Fibroblast of skin of scalp (primary cell): Measurements from ENCODE around the gene ADCYAP1R1.

Experiments
- DNase-seq: peaks from one replicate; pipeline ENCODE4 v3.0.0-alpha.2; 2013

The ADCYAP1R1 gene

GRCh38 chr7:31043051-31043471, 9.0 kb upstream of the ADCYAP1R1 start:
- no peak for DNase-seq

DNA sequence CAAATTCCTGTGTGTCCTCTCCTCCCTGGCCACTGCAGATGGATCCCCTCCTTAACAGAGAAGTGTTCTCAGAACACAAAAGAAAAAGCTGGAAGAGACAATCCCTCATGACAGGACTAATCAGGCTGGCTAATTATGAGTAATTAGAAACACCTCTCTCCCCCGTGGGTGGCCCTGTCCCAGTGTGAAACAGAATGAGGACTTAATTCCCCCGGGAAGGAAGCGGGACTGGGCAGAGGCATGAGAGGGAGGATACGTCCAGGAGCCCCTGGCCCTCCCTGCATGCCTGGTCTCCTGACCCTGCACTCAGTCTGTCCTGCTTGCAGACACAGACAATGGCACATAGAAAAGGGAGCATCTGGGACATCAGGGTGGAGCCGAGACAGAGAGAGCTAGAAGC, 7.6 kb upstream of the ADCYAP1R1 start:
- DNase-seq, result no peak

DNA sequence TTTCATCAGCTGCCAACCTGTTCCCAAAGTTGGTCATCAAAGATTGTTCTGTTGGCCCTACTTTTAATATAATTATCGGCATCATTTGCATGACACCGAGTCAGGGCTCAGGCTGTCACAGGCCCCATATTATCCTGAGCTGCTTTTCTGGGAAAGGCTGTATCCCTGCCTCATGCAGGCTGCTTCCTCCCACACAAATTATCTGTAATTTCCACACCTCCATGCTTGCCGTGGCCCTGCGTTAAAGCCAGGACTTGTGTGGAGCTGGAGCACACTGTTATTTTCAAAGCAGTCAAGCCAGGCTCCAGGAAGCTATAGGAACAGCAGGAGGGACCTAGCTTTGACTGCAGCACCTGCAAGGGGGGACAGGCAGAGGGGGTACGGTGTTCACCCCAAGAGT, 5.4 kb upstream of the ADCYAP1R1 start:
- no peak for DNase-seq

- no peak for DNase-seq
These were observed 4.6 kb upstream of the ADCYAP1R1 start for GRCh38 chr7:31047313-31048146.

DNA sequence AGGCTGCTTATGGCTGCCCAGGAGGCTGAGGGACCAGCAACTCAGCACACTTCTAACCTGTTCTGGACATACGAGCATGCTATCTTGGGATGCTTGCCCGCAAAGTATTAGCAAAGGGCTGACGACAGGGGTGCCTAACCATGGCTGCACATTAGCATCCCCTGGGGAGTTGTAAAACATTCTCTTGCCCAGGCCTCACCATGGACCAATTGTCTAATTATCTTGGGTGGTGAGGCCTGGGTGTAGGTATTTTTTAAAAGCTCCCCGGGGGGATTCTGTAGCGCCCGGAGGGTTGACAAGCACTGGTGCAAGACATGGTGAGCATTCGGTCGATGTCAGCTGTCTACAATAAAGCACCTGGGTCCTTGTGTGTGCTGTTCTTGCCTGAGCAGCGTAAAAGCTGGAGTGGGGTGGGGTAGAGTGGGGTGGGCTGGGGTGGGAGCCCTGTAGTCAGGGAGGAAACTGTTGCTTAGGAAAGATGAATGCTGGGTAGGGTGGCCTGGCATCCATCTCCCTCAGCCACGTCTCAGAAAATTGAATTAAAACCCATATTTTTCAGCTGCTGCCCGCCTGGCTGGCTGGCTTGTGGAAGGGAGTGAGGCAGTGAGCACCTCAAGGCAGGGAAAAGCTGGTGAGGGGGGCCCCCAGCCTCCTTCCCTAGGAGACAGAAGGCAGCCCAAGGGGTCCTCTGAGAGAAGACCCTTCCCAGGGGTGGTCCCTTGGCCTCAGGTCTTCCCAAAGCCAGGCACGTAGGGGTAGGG, 2.9 kb upstream of the ADCYAP1R1 start:
- DNase-seq, result no peak

DNA sequence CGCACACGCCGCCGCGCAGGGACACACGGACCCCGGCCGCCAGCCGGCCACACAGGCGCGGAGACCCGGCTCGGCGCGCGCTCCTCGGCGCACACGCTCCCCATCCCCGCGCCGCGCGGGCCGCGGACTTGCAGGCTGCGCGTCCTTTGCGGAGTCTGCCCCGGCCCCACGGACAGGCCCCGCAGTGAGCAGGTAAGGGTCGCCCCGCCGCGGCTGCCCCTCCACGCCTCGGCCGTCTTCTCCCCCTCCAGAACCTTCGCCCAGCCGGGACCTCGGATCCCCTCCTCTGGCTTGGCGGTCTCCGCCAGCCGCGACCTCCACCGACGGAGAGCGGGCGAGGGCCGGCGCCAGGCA, 356 bp downstream of the ADCYAP1R1 start:
- no peak for DNase-seq

GRCh38 chr7:31052841-31053601, 913 bp downstream of the ADCYAP1R1 start:
- DNase-seq, result no peak

DNA sequence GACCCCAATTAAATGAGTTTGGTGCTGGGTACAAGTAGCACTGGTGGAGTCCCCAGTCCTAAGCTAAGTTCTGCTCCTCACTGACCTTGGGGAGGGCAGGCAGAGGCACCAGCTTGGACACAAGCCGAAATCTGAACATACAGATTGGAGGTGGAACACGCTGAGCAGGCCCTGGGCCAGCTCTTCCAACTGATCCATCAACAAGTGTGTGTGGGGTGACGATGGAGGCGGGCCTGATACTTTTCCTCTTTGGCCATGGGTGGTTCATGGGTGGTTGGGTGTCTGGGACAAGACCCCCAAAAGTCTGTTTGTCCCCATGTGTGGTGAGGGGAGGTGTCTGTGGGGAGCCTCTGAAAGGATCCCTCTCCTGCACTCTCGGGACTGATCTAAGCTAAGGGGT, 1.9 kb downstream of the ADCYAP1R1 start:
- no peak for DNase-seq

GRCh38 chr7:31054608-31055278, 2.6 kb downstream of the ADCYAP1R1 start:
- no peak for DNase-seq

- DNase-seq, result no peak
These were observed 3.4 kb downstream of the ADCYAP1R1 start for GRCh38 chr7:31055471-31055870.

DNA sequence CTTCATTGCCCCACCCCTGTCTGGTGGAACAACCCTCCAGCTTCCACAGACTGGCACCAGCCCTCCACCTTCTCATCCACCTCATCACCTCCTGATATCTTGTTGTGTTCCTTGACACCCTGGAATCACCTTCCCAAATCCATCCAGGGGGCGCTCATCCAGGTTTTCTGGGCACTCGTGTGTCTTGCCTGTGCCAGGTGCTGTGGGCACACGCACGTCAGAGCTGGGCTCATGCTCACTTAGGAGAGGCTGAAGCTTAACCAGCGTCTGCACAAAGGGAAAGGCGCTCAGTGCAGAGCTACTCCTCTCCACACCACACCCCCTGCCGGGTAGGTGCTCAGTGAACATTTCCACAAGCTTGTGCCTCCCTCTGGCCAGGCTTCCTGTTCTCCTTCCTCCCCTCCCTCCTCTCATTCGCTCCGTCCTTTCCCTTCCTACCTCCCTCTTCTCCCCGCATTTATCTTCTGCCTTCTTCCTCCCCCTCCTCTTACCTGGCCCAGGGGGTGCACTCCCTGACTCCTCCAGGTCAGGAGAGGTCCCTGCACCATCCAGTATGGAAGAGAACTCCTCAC, 4.8 kb downstream of the ADCYAP1R1 start:
- DNase-seq, result no peak

GRCh38 chr7:31058122-31058521, 6.0 kb downstream of the ADCYAP1R1 start:
- DNase-seq, result peak; percentile 44

DNA sequence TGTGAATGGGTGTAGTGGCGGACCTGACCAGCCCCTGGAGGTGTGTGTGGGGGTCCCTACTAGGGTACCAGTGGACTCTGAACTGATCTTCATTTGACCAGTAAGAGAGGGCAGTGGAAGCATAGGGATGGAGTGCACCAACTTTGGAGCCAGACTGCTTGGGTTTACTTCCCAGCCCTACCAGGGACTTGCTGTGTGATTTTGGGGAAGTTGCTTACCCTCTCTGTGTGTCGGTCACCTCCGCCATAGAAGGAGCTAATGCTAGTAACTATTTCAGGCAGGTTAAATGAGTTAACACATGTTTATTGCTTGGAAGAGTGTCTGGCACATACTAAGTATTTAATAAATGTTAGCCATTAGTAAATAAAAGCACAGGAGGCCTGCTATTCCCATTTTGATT, 6.6 kb downstream of the ADCYAP1R1 start:
- no peak for DNase-seq

GRCh38 chr7:31059551-31059950, 7.4 kb downstream of the ADCYAP1R1 start:
- DNase-seq, result no peak

- DNase-seq, result no peak
These were observed 9.1 kb downstream of the ADCYAP1R1 start for GRCh38 chr7:31061185-31061584.

DNA sequence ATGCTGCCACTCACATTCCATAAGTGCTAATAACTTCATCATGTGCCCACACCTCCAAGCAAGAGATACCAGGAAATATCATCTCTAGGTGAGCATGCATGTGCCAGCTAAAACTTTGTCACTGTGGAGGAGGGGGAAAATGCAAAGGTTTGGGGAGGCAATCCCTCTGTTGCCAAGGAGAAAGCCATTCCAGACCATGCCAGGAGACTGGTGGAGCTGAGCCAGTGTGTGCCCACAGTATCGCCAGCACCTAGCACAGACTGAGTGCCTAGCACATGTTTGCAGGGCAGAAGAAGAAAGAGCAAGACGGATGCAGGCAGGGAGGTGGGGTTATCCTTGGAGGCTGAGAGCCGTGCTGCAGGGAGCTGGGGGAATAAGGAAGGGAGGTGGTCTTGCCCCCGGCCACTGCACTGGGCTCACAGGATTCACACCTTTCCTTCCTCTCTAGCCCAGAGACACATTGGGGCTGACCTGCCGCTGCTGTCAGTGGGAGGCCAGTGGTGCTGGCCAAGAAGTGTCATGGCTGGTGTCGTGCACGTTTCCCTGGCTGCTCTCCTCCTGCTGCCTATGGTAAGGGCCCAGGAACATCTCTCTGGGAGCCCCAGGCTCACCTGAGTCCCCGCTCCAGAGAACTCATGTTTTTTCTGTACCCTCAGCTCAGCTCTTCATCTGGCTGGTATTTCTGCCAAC, 10.8 kb downstream of the ADCYAP1R1 start:
- DNase-seq, result no peak

DNA sequence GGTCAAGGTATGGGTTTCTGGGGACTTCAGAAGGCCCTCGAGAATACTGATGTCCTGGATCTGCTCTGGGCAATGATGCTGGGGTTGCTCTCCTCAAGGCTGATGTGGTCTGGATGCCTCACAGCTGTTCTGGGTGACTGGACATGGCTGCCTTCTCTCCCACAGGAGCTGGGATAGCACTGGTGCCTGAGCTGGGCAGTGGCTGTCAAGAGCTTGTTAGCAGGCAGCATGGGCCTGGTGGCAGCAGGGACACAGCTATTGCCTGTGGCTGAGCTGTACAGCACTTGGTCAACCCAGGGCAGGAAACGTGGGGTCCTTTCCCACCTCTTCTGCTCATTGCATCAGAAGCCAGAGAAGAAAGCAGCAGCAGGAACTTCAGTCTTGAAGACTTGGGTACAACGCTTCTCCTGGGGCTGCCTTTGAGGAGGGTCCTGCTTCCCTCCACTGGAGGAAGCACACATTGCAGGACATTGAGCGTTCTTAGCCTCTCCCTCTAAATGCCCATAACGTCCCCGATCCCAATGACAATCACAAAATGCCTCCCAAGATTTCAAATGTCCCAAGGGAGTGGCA, 13.0 kb downstream of the ADCYAP1R1 start:
- DNase-seq, result no peak

- no peak for DNase-seq
These were observed 13.7 kb downstream of the ADCYAP1R1 start for GRCh38 chr7:31065840-31066239.

GRCh38 chr7:31066516-31067130, 14.5 kb downstream of the ADCYAP1R1 start:
- DNase-seq, result no peak

DNA sequence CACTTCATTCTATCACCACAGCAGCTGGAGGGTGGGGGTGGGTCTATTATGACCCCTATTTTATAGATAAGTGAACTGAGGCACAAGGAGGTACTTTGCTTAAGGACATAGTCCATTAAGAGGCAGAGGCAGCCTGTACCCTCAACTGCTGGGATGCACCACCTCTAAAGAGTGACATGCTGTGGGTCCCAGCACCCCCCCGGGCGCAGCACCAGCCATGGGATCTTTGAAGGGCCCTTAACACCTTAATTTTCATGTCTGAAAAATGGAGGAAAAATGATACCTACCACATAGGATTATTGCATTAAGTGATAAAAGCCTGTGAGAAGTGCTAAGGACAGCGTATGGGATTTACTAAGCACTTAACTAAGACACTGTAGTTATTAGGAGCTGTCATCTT, 15.4 kb downstream of the ADCYAP1R1 start:
- no peak for DNase-seq
